GM21825 (cell line): ENCODE results near the gene TTN.

Experiments used
- ATAC-seq: cut with Tn5 transposase; IDR thresholded peaks from one replicate; pipeline ENCODE4 v1.9.1; 2021; ENCODE audit warnings: mild to moderate bottlenecking, moderate library complexity; ENCODE audit not compliant: unreplicated experiment

Gene TTN

DNA sequence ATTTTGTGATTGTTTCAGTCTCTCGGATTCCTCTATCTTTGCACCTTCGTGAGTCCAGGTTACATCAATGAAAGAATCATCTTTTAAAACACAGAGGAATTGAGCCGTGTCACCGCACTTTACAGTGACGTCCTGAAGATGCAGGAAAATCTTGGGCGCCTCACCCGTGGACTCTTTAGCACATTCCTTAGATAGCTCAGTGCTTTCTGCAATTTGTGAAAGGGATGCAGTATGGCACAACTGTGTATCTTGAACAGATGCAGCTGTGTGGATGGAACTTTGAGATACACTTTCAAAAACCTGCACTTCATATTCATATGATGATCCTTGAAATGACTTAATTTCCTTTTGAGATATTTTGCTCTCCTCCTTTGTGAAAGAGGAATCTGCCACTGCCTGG, 50.9 kb downstream of the TTN start:
- no peak for ATAC-seq

DNA sequence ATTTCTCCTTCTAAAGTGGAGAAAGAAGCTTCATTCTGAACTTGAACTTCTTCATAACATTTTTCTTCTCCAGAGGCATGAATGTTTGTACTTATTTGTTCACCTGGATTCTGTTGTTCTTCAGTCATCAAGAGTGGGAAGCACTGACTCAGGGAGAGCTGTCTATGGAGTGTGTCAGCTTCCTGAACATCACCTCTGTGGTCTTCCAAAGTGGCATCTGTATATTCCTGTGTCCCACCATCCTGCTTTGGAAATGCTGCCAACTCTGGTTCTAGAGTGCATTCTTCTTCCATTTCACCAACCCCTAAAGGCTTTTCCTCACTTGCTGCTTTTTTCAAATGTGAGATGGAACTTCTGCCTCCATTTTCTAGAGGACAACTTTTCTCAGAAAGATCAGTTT, 59.5 kb downstream of the TTN start:
- ATAC-seq: no peak

DNA sequence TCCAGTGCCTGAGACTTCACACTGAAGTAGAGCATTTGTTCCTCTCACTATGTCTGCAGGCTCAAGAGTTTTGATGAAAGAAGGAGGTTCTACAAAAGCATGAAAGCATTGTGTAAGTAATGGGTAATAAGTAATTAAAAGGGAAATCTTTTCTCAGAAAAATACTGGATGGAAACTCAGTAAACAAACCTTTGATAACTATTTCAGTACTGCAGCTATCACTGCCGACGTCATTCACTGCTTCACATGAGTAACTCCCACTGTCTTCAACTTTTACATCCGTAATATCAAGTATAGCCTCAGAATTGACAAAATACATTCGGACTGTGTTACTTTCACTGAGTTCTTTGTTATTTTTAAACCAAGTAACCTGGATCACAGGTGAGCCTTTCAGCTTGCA, 72.7 kb downstream of the TTN start:
- no peak for ATAC-seq

DNA sequence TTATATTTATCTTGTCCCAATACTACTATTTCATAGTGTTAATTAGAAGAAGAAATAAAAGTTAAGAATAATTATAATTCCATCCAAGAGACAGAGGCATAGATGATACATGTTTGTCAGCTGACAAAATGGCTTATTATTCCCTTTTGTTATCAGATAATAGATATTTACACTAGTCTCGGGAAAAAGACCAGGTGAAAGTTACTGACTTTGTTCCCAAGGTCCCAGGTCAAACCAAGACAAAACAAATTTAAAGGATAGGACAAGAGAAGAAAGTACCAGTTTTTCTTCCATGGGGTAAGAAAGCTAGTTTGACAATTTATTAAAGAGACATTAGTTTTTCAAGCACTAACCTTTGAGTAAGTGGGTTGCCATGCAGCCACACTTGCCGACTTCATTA, 73.2 kb downstream of the TTN start:
- no peak for ATAC-seq

DNA sequence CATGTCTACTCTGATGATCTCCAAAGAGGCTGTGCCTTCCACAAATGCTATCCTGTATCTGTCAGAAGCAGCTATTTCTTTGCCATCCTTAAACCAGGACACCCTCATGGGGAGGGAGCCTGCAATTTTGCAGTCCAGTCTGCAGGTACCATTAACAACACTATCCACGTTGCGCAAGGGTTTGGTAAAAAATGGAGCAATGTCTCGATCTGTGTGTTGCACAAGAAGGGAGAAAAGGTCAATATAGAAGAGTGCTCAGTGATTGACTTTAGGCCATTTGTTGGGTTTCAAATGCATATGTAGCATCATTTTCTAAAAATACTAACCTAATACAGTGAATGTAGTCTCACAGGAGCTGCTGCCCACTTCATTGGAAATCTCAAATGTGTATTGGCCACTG, 74.3 kb downstream of the TTN start:
- ATAC-seq: no peak

DNA sequence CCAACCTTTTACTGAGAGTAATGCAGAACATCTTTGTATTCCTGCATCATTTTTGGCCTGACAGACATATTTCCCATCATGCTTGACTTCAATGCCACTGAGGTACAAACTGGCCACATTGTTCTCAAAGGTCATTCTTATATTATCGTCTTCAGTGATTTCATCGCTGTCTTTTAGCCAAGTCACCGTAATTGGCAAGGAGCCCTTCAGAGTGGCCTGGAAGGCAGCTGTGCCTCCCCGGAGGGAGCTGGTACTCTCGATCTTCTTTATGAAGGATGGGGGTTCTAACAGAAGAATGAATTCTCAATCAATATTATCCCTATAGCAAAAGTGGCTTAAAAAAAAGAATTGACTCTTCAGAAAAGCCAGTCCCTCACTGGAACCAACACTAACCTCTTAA, 75.9 kb downstream of the TTN start:
- ATAC-seq: no peak

DNA sequence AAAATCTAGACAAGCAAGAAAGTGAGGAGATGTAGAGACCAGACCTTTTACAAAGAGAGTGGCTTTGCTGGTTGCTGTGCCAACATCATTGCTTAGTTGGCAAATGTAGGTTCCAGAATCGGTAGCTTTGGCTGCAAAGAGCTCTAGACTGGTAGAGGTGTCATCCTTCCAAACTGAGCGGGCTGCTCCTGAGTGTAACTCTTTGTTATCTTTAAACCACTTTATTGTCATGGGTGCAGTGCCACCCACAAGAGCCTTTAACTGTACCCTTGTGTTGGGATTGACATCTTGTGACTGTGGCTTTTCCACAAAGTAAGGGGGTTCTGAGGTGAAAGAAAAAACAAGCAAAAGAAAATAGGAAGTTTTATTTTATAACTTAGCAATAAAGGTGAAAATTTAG, 77.2 kb downstream of the TTN start:
- no peak for ATAC-seq

DNA sequence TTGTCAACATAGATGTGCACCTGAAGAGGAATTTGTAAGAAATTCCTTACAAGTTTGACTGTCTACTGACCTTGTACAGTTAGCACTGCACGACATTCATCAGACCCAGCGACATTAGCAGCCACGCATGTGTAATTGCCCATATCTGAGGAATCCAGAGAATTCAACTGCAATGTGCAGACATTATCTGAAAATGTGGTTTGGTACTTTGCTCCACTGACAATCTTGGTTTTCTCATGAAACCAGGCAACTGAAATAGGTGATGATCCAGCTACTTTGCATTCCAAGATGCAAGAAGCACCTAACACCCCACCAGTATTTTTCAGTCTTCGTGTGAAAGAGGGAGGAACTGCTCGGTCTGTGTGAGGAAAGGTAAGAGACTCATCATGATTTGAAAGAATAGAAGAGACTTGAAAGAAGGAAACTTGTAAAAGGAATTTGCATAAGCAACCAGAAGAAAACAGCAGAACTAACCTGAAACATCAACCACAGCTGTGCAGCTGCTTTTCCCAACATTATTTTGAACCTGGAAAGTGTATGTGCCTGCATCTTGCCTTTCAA, 83.4 kb downstream of the TTN start:
- ATAC-seq: no peak

DNA sequence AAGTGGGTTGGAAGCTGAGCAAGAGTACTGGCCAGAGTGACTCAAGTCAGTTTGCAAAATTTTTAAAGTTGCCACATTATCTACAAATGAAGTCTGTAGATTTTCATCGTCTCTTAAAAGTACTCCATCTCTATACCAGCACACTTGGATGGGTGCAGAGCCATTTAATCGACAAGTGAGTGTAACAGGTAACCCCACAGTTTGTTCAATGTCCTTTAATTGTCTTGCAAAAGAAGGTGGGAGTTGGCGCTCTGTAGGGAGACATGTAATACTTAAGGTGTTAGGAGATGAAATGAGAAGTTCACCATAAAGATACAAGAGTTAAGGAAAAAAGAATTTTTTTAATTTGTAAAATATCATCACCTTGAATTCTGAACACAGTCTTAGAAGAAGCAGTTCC, 84.9 kb downstream of the TTN start:
- ATAC-seq: no peak

DNA sequence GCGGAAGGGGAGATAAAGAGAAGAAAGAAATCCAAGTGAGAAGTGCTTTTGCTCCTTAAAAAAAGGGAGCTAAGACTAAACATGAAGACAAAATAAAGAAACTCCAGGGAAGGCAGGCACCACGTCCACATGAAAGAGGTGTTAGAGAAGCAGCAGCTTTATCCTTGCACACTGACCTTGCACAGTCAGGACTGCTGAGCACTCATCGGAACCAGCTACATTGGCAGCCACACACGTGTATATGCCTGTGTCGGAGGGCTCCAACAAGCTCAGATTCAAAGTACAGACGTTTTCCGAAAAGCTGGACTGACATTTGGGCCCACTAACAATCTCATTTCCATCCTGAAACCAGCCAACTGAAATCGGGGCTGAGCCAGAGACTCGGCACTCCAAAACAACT, 88.2 kb downstream of the TTN start:
- no peak for ATAC-seq

DNA sequence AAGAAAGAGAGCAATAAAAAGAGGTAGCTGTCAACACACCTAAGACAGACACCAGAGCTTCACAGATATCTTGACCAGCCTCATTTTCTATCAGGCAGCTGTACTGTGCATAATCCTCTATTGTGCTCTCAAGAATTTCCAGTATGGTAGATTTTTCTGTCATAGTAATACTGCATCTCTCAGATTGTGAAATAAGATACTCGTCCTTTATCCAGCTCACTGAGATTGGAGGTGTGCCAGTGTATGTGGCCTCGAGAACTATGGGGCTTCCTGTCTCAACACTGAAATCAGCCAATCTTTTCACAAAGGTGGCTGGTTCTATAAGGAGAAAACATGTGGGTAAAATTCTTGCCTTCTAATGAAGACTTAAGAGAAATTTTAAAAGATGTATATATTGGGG, 88.9 kb downstream of the TTN start:
- no peak for ATAC-seq

DNA sequence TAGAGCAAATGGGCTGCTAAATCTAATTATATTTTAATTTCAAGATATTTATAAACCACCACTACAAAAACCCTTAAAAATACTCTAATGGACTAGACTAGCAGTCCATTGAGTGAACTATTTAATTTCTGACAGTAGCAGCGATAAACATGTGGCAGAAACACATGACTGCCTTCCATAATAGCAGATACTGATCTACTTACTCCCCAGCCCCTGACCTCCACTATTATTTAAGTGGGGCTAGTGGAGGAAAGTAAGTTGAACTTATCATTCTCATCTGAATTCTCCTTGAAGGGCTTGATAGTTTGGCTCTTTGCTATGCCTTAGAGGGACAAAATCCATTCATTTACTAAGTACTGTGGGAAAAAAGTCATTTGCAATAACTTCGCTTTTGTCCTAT, 90.8 kb downstream of the TTN start:
- ATAC-seq: no peak

DNA sequence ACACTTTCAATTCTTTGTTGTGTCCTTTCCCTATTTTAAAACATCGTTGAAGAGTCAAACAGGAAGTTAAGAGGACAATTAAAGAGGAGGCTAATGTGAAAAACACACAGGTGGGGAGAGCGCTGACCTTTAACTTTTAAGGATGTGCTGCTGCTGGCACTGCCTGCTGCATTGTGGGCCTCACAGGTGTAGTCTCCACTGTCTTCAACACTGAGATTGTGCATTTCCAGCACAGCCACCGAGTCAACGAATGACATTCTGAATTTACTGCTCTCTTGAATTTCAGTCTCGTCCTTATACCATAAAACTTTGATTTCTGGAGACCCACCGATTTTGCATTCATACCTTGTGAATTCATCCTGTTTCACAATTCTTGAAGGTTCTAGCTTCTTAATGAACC, 91.9 kb downstream of the TTN start:
- no peak for ATAC-seq

DNA sequence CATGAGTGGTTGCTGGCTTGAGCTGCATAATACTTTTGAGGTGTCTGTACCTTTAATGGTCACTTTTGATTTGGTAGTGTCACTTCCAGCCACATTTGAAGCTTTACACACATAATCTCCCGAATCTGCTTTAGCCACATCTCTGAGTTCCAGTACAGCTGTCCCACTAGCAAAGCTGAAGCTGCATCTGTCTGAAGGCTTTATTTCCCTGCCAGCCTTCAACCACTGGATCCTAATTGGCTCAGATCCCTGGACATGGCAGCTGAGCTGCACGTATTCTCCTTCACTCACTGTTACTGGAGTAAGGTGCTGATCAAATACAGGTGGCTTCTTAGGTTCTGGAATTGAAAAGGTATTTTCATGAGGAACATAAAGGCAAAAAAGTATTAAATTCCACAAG, 99.7 kb downstream of the TTN start:
- no peak for ATAC-seq

DNA sequence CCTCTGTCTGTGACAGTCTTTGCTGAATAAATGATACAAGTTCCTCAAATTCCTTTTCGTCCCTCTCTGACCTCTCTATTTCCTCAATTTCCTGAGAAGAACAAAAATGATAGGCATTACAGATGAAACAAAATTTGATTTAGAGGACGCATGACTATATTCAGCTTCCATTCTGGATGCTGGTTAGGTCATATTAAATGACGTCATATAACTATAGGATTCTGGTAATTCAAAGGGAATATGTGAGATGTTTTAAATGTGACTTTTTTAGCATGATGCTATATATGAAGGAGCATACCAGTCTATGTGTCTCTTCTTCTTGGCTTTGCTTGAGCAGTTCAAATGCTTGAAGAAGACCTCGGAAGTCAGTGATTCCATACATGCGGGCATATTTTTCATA, 102.3 kb downstream of the TTN start:
- no peak for ATAC-seq

DNA sequence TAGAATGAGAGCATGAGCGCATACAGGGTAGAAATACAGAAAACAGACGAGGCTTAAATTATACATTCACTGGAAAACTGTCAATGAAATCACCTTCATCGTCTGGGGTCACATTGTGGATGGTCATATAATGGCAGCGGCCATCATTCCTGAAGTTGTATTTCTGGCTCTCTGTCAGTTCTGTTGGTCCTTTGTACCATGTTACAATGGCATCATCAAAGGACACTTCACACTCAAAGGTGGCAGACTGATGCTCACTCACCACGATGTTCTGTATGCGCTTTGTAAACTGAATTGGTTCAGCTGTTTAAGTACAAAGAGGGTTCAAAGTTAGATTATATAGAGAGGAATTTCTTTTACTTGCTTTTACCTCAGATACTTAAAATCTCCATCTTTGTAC, 104.9 kb downstream of the TTN start:
- no peak for ATAC-seq

DNA sequence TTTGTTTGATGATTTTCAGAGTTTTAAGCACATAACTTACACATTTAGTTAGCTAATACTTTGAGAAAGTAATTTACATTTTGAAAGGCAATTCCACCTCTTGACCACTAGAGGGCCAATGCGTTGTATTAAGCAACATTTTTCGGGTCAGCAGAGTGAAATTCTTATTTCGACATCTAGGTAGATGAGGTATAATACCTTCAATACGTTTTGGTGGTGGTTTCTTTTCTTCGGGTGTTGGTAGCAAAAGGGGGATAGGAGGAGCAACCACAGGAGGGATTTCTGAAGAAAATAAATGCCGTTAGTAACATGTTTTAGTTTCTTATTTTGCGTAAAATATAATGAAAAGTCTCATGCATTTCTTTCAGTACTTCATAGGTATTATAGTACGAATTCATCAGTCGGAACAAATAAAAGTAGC, 106.3 kb downstream of the TTN start:
- ATAC-seq: no peak

DNA sequence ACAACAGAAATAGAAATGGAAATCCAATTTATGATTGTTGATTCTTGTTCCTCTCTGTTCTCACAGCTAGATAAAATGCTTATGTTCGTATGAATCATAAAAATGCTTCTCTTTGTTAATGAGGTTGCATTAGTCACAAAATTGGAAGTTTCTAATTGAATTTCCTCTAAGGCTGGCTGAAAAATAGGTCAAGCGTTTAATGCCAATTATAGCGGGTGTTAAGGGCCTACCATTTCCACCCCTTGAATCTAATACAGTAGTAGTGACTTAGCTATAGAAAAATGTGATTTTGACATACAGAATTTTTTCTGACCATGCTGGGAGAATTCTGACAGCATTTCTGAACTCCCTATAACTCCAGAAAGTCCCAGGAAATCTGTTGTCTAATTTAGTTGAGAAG, 107.1 kb downstream of the TTN start:
- no peak for ATAC-seq

DNA sequence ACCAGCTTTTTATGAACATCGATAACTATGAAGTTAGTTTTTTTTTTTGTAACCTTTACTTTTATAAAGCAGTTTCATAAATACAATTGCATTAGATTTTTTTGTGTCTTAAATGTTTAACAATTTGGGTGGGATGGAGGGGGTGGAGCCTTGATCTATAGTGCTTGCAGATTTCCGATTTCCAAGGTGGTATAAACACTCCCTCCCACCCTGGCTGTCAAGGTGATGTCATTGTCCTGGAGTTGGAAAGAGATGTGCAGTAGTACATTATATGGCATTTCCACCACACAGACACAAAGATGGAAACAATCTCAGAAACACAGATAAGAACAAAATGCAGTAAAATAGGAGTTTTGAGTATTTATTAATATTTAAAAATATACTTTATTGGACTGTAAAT, 114.4 kb downstream of the TTN start:
- no peak for ATAC-seq

DNA sequence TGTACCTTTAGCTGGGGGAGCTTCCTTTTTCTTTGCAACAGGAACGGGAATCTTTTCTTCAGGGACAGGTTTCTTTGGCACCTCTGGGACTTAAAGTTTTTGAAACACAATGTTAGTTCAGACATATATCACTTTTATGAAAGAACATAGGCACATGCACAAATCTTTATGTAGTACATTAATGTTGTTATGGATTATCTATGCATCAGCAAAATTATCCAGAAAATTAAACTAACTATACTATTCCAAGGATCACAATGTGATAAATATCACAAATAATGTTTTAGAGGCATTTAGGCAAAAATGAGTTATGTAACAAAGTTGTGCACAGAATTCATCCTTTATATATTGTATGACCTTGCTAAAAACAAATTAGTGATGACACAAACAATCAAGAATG, 117.4 kb downstream of the TTN start:
- no peak for ATAC-seq

DNA sequence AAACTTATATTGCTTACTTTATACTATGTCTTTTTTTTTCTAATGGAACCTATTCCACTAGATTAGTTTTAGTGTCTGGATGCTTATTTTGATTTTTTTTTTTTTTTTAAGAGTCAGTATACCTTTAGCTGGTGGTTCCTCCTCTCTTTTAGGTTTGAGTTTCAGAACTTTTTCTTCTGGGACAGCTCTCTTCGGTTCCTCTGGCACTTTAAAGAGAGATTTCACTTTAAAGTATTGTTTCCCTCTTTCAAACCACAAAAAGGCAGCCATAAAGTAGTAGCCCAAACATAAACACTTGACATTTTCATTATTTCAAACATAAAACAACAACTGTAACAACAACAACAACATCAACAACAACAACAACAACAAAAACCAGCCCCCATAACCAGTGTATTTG, 123.3 kb downstream of the TTN start:
- ATAC-seq: no peak

DNA sequence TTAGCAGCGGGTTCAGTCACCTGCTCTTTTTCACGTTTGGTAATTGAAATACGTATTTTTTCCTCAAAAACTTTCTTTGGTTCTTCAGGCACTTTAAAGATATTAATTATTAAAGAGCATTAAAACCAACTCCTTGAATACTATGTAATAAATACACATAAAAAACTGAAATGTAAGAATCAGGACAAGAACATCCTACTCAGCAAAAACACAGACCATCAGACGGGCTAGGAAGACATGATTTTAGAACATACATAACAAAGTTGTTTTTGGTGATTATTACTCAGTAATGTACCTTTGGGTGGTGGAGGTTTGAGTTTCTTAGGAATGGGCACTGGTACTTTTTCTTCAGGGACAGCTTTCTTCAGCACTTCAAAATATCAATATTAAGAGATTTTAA, 126.1 kb downstream of the TTN start:
- ATAC-seq: no peak

DNA sequence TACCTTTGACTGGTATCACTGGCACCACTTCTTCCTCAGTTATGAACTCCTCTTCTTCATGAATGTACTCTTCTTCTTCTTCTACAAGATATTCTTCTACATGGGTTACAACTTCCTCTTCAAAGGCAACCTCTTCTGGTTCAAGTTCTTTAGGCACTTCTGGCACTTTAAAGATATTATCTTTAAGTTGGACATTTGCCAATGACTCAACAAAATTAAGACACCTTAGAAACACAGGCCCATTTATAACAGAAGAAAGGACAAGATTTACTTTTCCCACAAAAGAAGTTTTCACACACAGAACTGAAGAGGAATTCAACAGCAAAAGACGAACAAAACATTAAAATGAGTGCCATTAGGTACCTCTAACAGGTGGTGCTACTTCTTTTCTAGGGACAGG, 127.3 kb downstream of the TTN start:
- ATAC-seq: no peak

DNA sequence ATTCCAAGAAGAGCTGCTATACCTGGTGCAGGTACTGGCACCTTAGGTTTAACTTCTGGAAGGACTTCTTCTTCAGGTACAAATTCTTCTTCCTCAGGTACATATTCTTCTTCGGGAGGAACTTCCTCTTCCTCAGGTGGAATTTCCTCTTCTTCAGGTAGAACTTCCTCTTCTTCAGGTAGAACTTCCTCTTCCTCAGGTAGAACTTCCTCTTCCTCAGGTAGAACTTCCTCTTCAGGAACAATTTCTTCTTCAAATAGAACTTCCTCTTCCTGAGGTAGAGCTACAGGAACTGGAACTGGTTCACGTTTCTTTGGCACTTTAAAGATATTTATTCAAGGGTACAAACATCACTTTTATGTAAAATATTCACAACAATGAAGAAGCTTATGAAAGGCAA, 129.6 kb downstream of the TTN start:
- no peak for ATAC-seq
